ENCODE measurements around the gene KRTAP13-3.

KRTAP13-3 gene

GRCh38 chr21:30425826-30426225 is at the start of gene KRTAP13-3:
TSS of gene KRTAP13-3 (minus strand) at chr21:30425926. CDS start at chr21:30425912, 14 bp downstream.
- DNase-seq (ENCODE audit: low read depth in 2 of 2, low spot score in 1 of 2): no peak

GRCh38 chr21:30468900-30469714 is 43.4 kb upstream of the KRTAP13-3 start:
- no peak for DNase-seq (ENCODE audit: low read depth in 2 of 2, low spot score in 1 of 2)

GRCh38 chr21:30463713-30464112 is 38.0 kb upstream of the KRTAP13-3 start:
- no peak for DNase-seq (ENCODE audit: low read depth in 2 of 2, low spot score in 1 of 2)

GRCh38 chr21:30448514-30448913 is 22.8 kb upstream of the KRTAP13-3 start:
- no peak for DNase-seq (ENCODE audit: low read depth in 2 of 2, low spot score in 1 of 2)

GRCh38 chr21:30447056-30447455 is 21.3 kb upstream of the KRTAP13-3 start:
- no peak for DNase-seq (ENCODE audit: low read depth in 2 of 2, low spot score in 1 of 2)

GRCh38 chr21:30444204-30444603 is 18.5 kb upstream of the KRTAP13-3 start:
- no peak for DNase-seq (ENCODE audit: low read depth in 2 of 2, low spot score in 1 of 2)

GRCh38 chr21:30443226-30443625 is 17.5 kb upstream of the KRTAP13-3 start:
- no peak for DNase-seq (ENCODE audit: low read depth in 2 of 2, low spot score in 1 of 2)

- DNase-seq (ENCODE audit: low read depth in 2 of 2, low spot score in 1 of 2): no peak
These were observed 14.2 kb upstream of the KRTAP13-3 start, which contains the start of gene KRTAP15-1 for GRCh38 chr21:30439975-30440374. TSS of gene KRTAP15-1 (plus strand) at chr21:30440275. CDS start at chr21:30440328, 53 bp downstream.

GRCh38 chr21:30437010-30437565 is 11.4 kb upstream of the KRTAP13-3 start:
- no peak for DNase-seq (ENCODE audit: low read depth in 2 of 2, low spot score in 1 of 2)

- DNase-seq (ENCODE audit: low read depth in 2 of 2, low spot score in 1 of 2): no peak
These were observed 8.4 kb upstream of the KRTAP13-3 start for GRCh38 chr21:30434033-30434631.

- no peak for DNase-seq (ENCODE audit: low read depth in 2 of 2, low spot score in 1 of 2)
These were observed 4.5 kb upstream of the KRTAP13-3 start, which contains the start of gene KRTAP13-4 for GRCh38 chr21:30430170-30430655. TSS of gene KRTAP13-4 (plus strand) at chr21:30430220. CDS start at chr21:30430276, 56 bp downstream.

- no peak for DNase-seq (ENCODE audit: low read depth in 2 of 2, low spot score in 1 of 2)
These were observed 1.0 kb upstream of the KRTAP13-3 start for GRCh38 chr21:30426731-30427130.

GRCh38 chr21:30415993-30416392 is 9.7 kb downstream of the KRTAP13-3 start:
- DNase-seq (ENCODE audit: low read depth in 2 of 2, low spot score in 1 of 2): no peak

- no peak for DNase-seq (ENCODE audit: low read depth in 2 of 2, low spot score in 1 of 2)
These were observed 16.8 kb downstream of the KRTAP13-3 start for GRCh38 chr21:30408782-30409494.

GRCh38 chr21:30395731-30396130 is 30.0 kb downstream of the KRTAP13-3 start, which contains the start of gene KRTAP13-1:
TSS of gene KRTAP13-1 (plus strand) at chr21:30396031. CDS start at chr21:30396087, 56 bp downstream.
- no peak for DNase-seq (ENCODE audit: low read depth in 2 of 2, low spot score in 1 of 2)

GRCh38 chr21:30391492-30392025 is 34.2 kb downstream of the KRTAP13-3 start:
- DNase-seq (ENCODE audit: low read depth in 2 of 2, low spot score in 1 of 2): no peak

- no peak for DNase-seq (ENCODE audit: low read depth in 2 of 2, low spot score in 1 of 2)
These were observed 43.5 kb downstream of the KRTAP13-3 start for GRCh38 chr21:30382201-30382600.

Measured in stimulated activated CD8-positive, alpha-beta memory T cell treated with anti-CD3 and anti-CD28 coated beads, Interleukin-4, amount 100 ng/mL, for 4 hours (primary cell).